ENCODE measurements around the gene CDCA3.
A peak's percentile ranks its signal among the peaks of the same experiment; 100 is the strongest.
"Not testable (repeated sequence)": the region's sequence is repeated elsewhere in the genome, so short reads cannot be mapped to it uniquely, and the experiment has no call there.

The CDCA3 gene

GRCh38 chr12:6886206-6886999, 35.3 kb upstream of the CDCA3 start:
- not testable (repeated sequence) for H3K9me3 Mint-ChIP-seq; ATAC-seq (replicated peaks); H3K36me3 Mint-ChIP-seq (ENCODE audit: insufficient read depth); H3K27me3 Mint-ChIP-seq; H3K27ac Mint-ChIP-seq; H3K4me1 Mint-ChIP-seq (ENCODE audit: low read depth in 2 of 2); DNase-seq; H3K4me3 Mint-ChIP-seq

- H3K9me3 Mint-ChIP-seq = no peaks in the 10 kb centered on the region
Observed at GRCh38 chr12:6884539-6884938, 33.5 kb upstream of the CDCA3 start.

GRCh38 chr12:6883683-6884082, 32.6 kb upstream of the CDCA3 start:
- DNase-seq = no peak
- Mint-ChIP-seq H3K9me3 (no peaks in the 10 kb centered on the region), H3K27me3 (no peaks in the 10 kb centered on the region), H3K36me3 (ENCODE audit: insufficient read depth) (no peaks in the 10 kb centered on the region), H3K4me1 (ENCODE audit: low read depth in 2 of 2) (no peaks in the 10 kb centered on the region), H3K4me3 (no peak overlapping the region), H3K27ac (no peak overlapping the region)
- ATAC-seq (replicated peaks) = no peak

More at GRCh38 chr12:6884539-6884938, 33.5 kb upstream of the CDCA3 start:
- Mint-ChIP-seq H3K27ac (no peak overlapping the region), H3K4me3 (no peak overlapping the region), H3K36me3 (ENCODE audit: insufficient read depth) (no peaks in the 10 kb centered on the region), H3K4me1 (ENCODE audit: low read depth in 2 of 2) (no peaks in the 10 kb centered on the region), H3K27me3 (no peaks in the 10 kb centered on the region)
- DNase-seq (no peak), ATAC-seq (replicated peaks) (no peak)

- ATAC-seq (replicated peaks) (no peak), DNase-seq (no peak)
- Mint-ChIP-seq H3K27me3 (no peaks in the 10 kb centered on the region), H3K27ac (no peak overlapping the region), H3K36me3 (ENCODE audit: insufficient read depth) (no peaks in the 10 kb centered on the region), H3K4me1 (ENCODE audit: low read depth in 2 of 2) (no peaks in the 10 kb centered on the region), H3K9me3 (no peaks in the 10 kb centered on the region), H3K4me3 (no peak overlapping the region)
Observed at GRCh38 chr12:6883252-6883651, 32.2 kb upstream of the CDCA3 start.

- not testable (repeated sequence) for H3K27ac Mint-ChIP-seq; H3K4me1 Mint-ChIP-seq (ENCODE audit: low read depth in 2 of 2); H3K27me3 Mint-ChIP-seq; ATAC-seq (replicated peaks); DNase-seq; H3K9me3 Mint-ChIP-seq; H3K36me3 Mint-ChIP-seq (ENCODE audit: insufficient read depth); H3K4me3 Mint-ChIP-seq
Observed at GRCh38 chr12:6879824-6880223, 28.7 kb upstream of the CDCA3 start.

GRCh38 chr12:6874015-6874368, 22.9 kb upstream of the CDCA3 start:
- peaks cover 31% of the 10 kb centered on the region for H3K36me3 Mint-ChIP-seq (ENCODE audit: insufficient read depth)
- H3K4me3 Mint-ChIP-seq = peak overlapping the region; percentile 94 to 95
- H3K27ac Mint-ChIP-seq = peak overlapping the region; percentile 23 to 95

GRCh38 chr12:6873094-6874014, 22.3 kb upstream of the CDCA3 start, which contains the start of gene SPSB2:
Gene SPSB2, minus strand, starts transcription at chr12:6873303. Its CDS starts 402 bp downstream, at chr12:6872901.
- peak; percentile 99 to 100 (median 100) for DNase-seq
- no peaks in the 10 kb centered on the region for H3K27me3 Mint-ChIP-seq

More at GRCh38 chr12:6874015-6874368, 22.9 kb upstream of the CDCA3 start:
- not testable (repeated sequence) for H3K27me3 Mint-ChIP-seq; DNase-seq; ATAC-seq (replicated peaks); H3K9me3 Mint-ChIP-seq
- peaks cover 35 to 38% of the 10 kb centered on the region in 2 donors for H3K4me1 Mint-ChIP-seq (ENCODE audit: low read depth in 2 of 2)

GRCh38 chr12:6872073-6873048, 21.3 kb upstream of the CDCA3 start:
- DNase-seq = peak; percentile 83 to 90 (median 88)
- Mint-ChIP-seq H3K4me3 (peak overlapping the region; percentile 94 to 95), H3K4me1 (ENCODE audit: low read depth in 2 of 2) (peaks cover 45 to 48% of the 10 kb centered on the region in 2 donors), H3K27ac (peak overlapping the region; percentile 92 to 95), H3K9me3 (no peaks in the 10 kb centered on the region), H3K36me3 (ENCODE audit: insufficient read depth) (peaks cover 43% of the 10 kb centered on the region), H3K27me3 (no peaks in the 10 kb centered on the region)
- ATAC-seq (replicated peaks) = peak; percentile 42

More at GRCh38 chr12:6873094-6874014, 22.3 kb upstream of the CDCA3 start, which contains the start of gene SPSB2:
- peak; percentile 84 for ATAC-seq (replicated peaks)
- H3K27ac Mint-ChIP-seq = peak within 1 kb of the TSS; percentile 92 to 95
- H3K4me1 Mint-ChIP-seq (ENCODE audit: low read depth in 2 of 2) = peaks cover 41 to 44% of the 10 kb centered on the region in 2 donors
- peak within 1 kb of the TSS; percentile 94 to 95 for H3K4me3 Mint-ChIP-seq
- no peaks in the 10 kb centered on the region for H3K9me3 Mint-ChIP-seq
- H3K36me3 Mint-ChIP-seq (ENCODE audit: insufficient read depth) = peaks cover 37% of the 10 kb centered on the region

GRCh38 chr12:6871052-6871957, 20.2 kb upstream of the CDCA3 start:
- Mint-ChIP-seq H3K27ac (peak overlapping the region; percentile 92 to 95), H3K36me3 (ENCODE audit: insufficient read depth) (peaks cover 45% of the 10 kb centered on the region), H3K4me1 (ENCODE audit: low read depth in 2 of 2) (peaks cover 45 to 48% of the 10 kb centered on the region in 2 donors), H3K27me3 (no peaks in the 10 kb centered on the region), H3K9me3 (no peaks in the 10 kb centered on the region), H3K4me3 (peak overlapping the region; percentile 94 to 95)
- DNase-seq (no peak), ATAC-seq (replicated peaks) (no peak)

- DNase-seq; H3K9me3 Mint-ChIP-seq; H3K27me3 Mint-ChIP-seq; H3K4me3 Mint-ChIP-seq; ATAC-seq (replicated peaks): not testable (repeated sequence)
- peaks cover 45% of the 10 kb centered on the region for H3K36me3 Mint-ChIP-seq (ENCODE audit: insufficient read depth)
- H3K27ac Mint-ChIP-seq = peak overlapping the region; percentile 41 to 52
- peaks cover 45 to 48% of the 10 kb centered on the region in 2 donors for H3K4me1 Mint-ChIP-seq (ENCODE audit: low read depth in 2 of 2)
Observed at GRCh38 chr12:6870304-6870703, 19.2 kb upstream of the CDCA3 start.

- Mint-ChIP-seq H3K4me3 (peak overlapping the region; percentile 85 to 87), H3K27ac (peak overlapping the region; percentile 69 to 89), H3K9me3 (no peaks in the 10 kb centered on the region), H3K36me3 (ENCODE audit: insufficient read depth) (peaks cover 45% of the 10 kb centered on the region), H3K27me3 (no peaks in the 10 kb centered on the region), H3K4me1 (ENCODE audit: low read depth in 2 of 2) (peaks cover 45 to 48% of the 10 kb centered on the region in 2 donors)
- DNase-seq (peak; percentile 85 to 88 (median 86)), ATAC-seq (replicated peaks) (peak; percentile 8)
Observed at GRCh38 chr12:6869049-6870021, 18.2 kb upstream of the CDCA3 start.
